ENCODE results near the gene KIR3DL2. TPM values are rescaled to one million over a fixed set of nuclear protein-coding genes. Genes with fewer than 3 reads are reported as not detected.
A peak's percentile ranks its signal among the peaks of the same experiment; 100 is the strongest.
"Not testable (repeated sequence)": the region's sequence is repeated elsewhere in the genome, so short reads cannot be mapped to it uniquely, and the experiment has no call there.

The KIR3DL2 gene
- total RNA-seq, result 0.35 TPM
- long read RNA-seq, partial matches to known transcripts, result 0 of 3 reads
- long read RNA-seq, other reads (novel, unspliced or antisense), result 0 of 3 reads

DNA sequence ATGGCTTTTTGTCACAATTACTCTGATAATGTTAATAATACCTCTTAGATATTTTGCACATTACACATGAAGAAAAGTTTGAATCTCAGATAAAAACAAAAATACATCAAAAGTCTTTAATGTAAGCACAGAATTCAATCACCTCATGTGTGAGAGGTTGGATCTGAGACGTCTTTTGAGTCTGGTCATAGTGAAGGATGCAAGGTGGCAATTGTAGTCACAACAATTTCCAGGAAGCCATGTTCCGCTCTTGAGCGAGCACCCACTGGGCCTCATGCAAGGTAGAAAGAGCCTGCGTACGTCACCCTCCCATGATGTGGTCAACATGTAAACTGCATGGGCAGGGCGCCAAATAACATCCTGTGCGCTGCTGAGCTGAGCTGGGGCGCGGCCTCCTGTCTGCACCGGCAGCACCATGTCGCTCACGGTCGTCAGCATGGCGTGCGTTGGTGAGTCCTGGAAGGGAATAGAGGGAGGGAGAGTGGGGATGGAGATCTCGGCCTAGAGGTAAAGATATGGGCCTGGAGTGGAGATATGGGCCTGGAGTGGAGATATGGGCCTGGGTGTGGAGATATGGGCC is at the start of gene KIR3DL2:
KIR3DL2 (plus strand) TSS at position 383 of the 580 bp plus-strand sequence; CDS start at position 416, 33 bp downstream.
- H3K36me3 ChIP-seq; DNase-seq; intact Hi-C loops (cut with DNase I); H3K27ac ChIP-seq; ATAC-seq; H3K27me3 ChIP-seq; H3K9me3 ChIP-seq; H3K4me1 ChIP-seq; H3K4me3 ChIP-seq: not testable (repeated sequence)

DNA sequence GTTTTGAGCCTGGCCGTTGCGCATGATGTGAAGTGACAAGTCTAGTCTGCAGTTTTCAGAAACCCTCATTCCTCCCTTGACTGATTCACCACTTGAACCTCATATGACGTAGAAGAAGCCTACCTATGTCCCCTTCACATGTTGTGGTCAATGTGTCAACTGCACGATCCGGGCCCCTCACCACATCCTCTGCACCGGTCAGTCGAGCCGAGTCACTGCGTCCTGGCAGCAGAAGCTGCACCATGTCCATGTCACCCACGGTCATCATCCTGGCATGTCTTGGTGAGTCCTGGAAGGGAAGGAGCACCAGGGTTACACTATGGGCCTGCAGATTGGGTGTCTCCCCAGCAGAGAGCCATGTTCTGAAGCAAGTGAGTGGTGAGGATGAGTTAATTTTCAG is 46.8 kb upstream of the KIR3DL2 start, which contains the start of gene KIR2DL4:
KIR2DL4 (plus strand) TSS at position 201 of the 400 bp plus-strand sequence; CDS start at position 243, 42 bp downstream.
- H3K36me3 ChIP-seq, result no peaks in the 10 kb centered on the region
- no peaks in the 10 kb centered on the region for H3K27me3 ChIP-seq
- peak; percentile 24 for ATAC-seq
- no peak for DNase-seq
- intact Hi-C loops (cut with DNase I), result no loop called here
- no peak within 1 kb of the TSS for H3K4me3 ChIP-seq
- no peaks in the 10 kb centered on the region for H3K9me3 ChIP-seq
- no peaks in the 10 kb centered on the region for H3K4me1 ChIP-seq
- H3K27ac ChIP-seq, result no peak within 1 kb of the TSS
- TF ChIP-seq, protein P1, sequence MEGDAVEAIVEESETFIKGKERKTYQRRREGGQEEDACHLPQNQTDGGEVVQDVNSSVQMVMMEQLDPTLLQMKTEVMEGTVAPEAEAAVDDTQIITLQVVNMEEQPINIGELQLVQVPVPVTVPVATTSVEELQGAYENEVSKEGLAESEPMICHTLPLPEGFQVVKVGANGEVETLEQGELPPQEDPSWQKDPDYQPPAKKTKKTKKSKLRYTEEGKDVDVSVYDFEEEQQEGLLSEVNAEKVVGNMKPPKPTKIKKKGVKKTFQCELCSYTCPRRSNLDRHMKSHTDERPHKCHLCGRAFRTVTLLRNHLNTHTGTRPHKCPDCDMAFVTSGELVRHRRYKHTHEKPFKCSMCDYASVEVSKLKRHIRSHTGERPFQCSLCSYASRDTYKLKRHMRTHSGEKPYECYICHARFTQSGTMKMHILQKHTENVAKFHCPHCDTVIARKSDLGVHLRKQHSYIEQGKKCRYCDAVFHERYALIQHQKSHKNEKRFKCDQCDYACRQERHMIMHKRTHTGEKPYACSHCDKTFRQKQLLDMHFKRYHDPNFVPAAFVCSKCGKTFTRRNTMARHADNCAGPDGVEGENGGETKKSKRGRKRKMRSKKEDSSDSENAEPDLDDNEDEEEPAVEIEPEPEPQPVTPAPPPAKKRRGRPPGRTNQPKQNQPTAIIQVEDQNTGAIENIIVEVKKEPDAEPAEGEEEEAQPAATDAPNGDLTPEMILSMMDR (IDR thresholded peaks at IDR 0.05), result no peak

DNA sequence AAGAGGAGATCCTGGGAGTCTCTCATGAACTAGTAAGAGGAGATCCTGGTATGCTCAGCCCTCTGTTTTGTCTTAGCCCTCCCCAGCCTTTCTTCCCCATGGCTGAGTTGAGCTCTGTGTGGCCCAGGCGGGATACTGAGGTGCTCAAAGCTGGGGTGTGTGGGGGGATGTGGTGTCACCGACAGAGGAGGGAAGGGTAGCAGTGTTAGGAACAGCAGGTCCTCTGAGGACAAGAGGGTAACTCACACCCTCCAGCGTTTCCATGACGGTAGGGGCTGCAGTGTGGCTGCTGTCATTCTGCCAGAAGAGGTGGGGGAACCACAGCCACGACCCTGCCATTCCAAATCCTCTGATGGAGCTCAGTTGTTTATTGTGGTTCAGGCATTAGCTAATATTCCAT is 46.1 kb upstream of the KIR3DL2 start:
- Histone ChIP-seq H3K4me3 (no peak overlapping the region), H3K27ac (no peak overlapping the region), H3K36me3 (no peaks in the 10 kb centered on the region), H3K4me1 (no peaks in the 10 kb centered on the region), H3K27me3 (peaks cover 2% of the 10 kb centered on the region), H3K9me3 (no peaks in the 10 kb centered on the region)
- ATAC-seq, result no peak
- intact Hi-C loops (cut with DNase I), result no loop called here
- TF ChIP-seq, protein P1 (IDR thresholded peaks at IDR 0.05), result no peak
- DNase-seq, result no peak

DNA sequence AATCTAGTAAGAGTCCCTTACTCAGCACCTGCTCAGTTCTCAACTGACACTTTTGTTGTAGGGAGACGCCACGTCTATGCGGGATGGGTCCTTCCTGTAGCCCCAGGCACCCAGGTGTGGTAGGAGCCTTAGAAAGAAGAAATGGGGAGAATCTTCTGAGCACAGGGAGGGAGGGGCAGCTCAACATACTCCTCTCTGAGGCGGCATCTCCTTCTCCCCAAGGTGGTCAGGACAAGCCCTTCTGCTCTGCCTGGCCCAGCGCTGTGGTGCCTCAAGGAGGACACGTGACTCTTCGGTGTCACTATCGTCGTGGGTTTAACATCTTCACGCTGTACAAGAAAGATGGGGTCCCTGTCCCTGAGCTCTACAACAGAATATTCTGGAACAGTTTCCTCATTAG is 45.7 kb upstream of the KIR3DL2 start:
- ATAC-seq, result no peak
- intact Hi-C loops (cut with DNase I), result no loop called here
- Histone ChIP-seq H3K27me3 (peaks cover 2% of the 10 kb centered on the region), H3K36me3 (no peaks in the 10 kb centered on the region), H3K4me1 (no peaks in the 10 kb centered on the region), H3K9me3 (no peaks in the 10 kb centered on the region), H3K4me3 (no peak overlapping the region), H3K27ac (no peak overlapping the region)
- TF ChIP-seq, protein P1 (IDR thresholded peaks at IDR 0.05), result no peak
- no peak for DNase-seq

DNA sequence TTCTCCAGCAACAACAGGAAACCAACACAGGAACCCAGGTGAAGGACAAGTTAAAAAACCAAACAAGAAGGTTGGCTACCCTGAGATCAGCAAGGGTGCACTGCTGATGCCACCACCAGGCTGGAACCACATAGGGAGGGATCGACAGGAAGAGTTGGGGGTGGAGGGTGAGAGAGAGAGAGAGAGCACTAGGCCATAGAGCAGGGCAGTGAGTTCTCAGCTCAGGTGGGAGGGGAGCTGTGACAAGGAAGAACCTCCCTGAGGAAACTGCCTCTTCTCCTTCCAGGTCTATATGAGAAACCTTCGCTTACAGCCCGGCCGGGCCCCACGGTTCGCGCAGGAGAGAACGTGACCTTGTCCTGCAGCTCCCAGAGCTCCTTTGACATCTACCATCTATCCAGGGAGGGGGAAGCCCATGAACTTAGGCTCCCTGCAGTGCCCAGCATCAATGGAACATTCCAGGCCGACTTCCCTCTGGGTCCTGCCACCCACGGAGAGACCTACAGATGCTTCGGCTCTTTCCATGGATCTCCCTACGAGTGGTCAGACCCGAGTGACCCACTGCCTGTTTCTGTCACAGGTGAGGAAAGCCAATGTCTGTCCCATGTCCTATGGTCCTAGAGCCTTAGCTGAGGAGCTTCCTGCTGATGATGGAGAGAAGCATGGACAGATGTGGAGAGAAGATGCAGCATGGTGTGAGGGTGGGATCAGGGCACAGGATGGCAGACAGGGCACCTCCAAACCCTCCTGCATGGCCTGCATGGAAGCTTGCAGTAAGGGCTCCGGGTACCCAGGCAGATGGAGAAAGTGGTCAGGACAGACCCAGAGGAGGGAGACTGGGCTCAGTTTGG is 44.4 kb upstream of the KIR3DL2 start:
- H3K4me3 ChIP-seq, result no peak overlapping the region
- TF ChIP-seq, protein P1 (IDR thresholded peaks at IDR 0.05), result no peak
- DNase-seq (no peak), ATAC-seq (no peak)
- no peaks in the 10 kb centered on the region for H3K9me3 ChIP-seq
- H3K4me1 ChIP-seq, result no peaks in the 10 kb centered on the region
- intact Hi-C loops (cut with DNase I), result no loop called here
- no peaks in the 10 kb centered on the region for H3K36me3 ChIP-seq
- peaks cover 2% of the 10 kb centered on the region for H3K27me3 ChIP-seq
- H3K27ac ChIP-seq, result no peak overlapping the region

DNA sequence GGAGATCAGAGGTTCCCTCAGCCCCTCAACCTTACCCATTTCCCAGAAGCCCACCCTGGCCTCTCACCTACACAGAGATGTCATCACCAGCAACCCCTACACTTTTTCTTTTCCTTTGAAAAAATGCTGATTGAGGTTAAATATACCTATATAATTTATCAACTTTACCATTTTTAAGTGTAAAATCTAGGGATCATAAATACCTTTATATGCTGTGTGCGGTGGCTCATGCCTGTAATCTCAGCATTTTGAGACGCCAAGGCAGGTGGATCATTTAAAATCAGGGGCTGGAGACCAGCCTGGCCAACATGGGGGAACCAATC is 43.8 kb upstream of the KIR3DL2 start:
- Histone ChIP-seq H3K27ac (no peak overlapping the region), H3K4me3 (no peak overlapping the region), H3K36me3 (no peaks in the 10 kb centered on the region), H3K4me1 (no peaks in the 10 kb centered on the region), H3K27me3 (peaks cover 2% of the 10 kb centered on the region), H3K9me3 (no peaks in the 10 kb centered on the region)
- intact Hi-C loops (cut with DNase I), result no loop called here
- TF ChIP-seq, protein P1 (IDR thresholded peaks at IDR 0.05), result no peak
- ATAC-seq (no peak), DNase-seq (no peak)

DNA sequence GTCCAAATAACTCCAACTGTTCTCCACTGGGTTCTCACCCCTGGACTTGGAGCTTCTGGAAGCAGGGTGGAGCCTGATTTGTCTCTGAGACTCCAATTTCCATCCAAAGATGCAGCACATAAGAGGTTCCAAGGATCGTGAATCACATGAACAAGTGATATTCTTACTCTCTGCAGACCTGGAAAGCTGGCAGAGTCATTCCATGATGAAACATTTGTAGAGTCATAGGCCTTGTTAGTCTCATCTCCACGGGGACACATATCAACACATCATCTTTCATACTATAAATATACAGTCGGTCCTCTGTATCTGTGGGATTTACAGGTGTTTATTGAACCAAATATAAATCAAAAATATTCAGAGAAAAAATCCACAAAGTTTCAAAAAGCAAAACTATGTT is 35.7 kb upstream of the KIR3DL2 start:
- intact Hi-C loops (cut with DNase I); H3K9me3 ChIP-seq; ATAC-seq; H3K4me3 ChIP-seq; H3K4me1 ChIP-seq; H3K27ac ChIP-seq; DNase-seq; H3K27me3 ChIP-seq; H3K36me3 ChIP-seq: not testable (repeated sequence)

DNA sequence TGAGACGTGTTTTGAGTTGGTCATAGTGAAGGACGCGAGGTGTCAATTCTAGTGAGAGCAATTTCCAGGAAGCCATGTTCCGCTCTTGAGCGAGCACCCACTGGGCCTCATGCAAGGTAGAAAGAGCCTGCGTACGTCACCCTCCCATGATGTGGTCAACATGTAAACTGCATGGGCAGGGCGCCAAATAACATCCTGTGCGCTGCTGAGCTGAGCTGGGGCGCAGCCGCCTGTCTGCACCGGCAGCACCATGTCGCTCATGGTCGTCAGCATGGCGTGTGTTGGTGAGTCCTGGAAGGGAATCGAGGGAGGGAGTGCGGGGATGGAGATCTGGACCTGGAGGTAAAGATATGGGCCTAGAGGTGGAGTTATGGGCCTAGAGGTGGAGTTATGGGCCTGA is 34.0 kb upstream of the KIR3DL2 start, which contains the start of gene KIR3DL1:
KIR3DL1 (plus strand) TSS at position 218 of the 400 bp plus-strand sequence.
- intact Hi-C loops (cut with DNase I); ATAC-seq; H3K4me1 ChIP-seq; H3K36me3 ChIP-seq; H3K27me3 ChIP-seq; H3K9me3 ChIP-seq; DNase-seq; H3K27ac ChIP-seq; H3K4me3 ChIP-seq: not testable (repeated sequence)

Data from upper lobe of right lung (tissue), 1 donor.